GM18867 (cell line): Measurements from ENCODE around the gene IQCH.
"Not testable (repeated sequence)": the region's sequence is repeated elsewhere in the genome, so short reads cannot be mapped to it uniquely, and the experiment has no call there.

Experiments
- ATAC-seq: cut with Tn5 transposase; IDR thresholded peaks from one replicate; pipeline ENCODE4 v1.9.1; 2021; ENCODE audit warnings: mild to moderate bottlenecking, moderate library complexity; ENCODE audit not compliant: unreplicated experiment

The IQCH gene

DNA sequence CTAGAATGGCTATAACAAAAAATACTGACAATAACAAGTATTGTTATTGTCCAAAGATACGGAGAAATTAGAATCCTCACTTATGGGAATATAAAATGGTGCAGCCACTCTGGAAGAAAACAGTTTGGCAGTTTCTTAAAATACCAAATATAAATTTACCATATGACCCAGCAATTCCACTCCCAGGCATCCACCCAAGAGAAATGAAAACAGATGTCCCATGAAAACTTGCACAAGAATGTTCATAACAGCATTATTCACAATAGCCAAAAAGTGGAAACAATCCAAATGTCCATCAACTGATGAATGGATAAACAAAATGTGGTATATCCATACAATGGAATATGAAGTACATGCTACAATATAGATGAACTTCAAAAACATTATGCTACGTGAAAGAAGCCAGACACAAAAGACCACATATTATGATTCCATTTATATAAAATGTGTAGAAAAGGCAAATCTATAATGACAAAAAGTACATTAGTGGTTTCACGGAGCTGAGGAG is 9.6 kb upstream of the IQCH start:
- no peak for ATAC-seq

DNA sequence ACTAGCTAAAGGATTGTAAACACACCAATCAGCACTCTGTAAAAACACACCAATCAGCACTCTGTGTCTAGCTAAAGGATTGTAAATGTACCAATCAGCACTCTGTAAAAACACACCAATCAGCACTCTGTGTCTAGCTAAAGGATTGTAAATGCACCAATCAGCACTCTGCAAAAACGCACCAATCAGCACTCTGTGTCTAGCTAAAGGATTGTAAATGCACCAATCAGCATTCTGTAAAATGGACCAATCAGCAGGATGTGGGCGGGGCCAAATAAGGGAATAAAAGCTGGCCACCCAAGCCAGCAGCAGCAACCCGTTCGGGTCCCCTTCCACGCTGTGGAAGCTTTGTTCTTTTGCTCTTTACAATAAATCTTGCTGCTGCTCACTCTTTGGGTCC is 8.0 kb upstream of the IQCH start:
- not testable (repeated sequence) for ATAC-seq

DNA sequence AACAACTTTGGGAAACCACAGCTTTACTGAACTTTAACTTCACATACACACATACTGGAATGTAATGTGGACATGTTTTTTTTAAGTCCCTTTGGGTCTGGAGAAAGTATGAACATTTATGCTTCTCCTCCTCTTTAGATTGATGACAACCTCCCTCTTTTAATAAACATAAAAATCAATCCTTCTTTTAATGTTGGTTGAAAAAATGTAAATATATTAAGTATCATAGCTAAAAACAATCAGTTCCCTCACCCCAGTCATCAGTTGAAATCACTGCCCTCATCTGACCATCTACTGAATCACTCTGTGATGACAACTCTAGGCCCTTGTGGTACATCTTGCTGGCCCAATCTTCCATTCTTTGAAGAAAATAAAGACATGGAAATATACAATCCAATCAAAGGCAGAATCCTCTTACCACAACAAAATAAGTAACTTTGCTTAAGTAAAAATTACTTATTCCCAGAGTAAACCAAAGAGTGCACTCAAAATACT is 6.5 kb upstream of the IQCH start:
- no peak for ATAC-seq

DNA sequence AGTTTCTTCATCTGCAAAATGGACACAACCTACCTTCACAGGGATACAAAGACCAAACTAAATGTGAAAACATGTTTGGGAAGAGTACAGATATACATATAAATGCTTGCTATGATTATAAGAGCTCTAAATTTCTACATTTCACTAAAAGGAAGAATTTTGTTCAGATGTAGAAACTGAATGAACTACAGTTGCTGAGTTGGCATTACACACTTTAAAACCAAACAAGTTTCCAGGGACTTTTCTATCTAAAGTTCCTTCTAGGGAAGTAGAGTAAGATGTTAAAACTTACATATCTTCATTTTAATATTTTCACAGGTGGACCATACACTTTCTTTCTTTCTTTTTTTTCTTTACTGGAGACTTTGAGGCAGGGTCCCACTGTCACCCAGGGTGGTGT is 4.8 kb upstream of the IQCH start:
- no peak for ATAC-seq

DNA sequence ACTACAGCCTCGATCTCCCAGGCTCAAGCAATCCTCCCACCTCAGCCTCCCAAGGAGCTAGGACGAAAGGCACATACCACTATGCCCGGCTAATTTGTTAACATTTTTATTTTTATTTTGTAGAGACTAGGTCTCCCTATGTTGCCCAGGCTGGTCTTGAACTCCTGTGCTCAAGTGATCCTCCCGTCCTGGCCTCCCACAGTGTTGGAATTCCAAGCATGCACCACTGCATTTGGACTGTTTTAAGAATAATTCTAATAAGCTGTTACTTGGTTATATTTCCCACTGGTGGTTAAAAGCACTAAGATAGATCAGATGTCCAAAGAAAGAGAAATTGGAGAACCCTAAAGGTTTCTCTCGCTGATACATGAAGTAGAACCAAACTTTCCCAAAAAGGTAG is 3.3 kb upstream of the IQCH start:
- ATAC-seq = no peak

DNA sequence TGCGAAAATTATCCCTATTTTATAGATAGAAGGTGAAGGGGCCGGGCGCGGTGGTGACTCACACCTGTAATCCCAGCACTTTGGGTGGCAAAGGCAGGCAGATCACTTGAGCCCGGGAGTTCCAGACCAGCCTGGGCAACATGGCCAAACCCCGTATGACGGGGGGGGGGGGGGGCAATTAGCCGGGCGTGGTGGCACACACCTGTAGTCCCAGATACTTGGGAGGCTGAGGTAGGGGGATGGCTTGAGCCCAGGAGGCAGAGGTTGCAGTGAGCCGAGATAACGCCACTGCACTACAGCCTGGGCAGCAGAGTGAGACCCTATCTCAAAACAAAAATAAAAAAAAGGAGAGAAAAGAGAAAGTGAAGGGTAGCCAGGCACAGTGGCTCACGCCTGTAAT is 1.5 kb upstream of the IQCH start:
- ATAC-seq = no peak

DNA sequence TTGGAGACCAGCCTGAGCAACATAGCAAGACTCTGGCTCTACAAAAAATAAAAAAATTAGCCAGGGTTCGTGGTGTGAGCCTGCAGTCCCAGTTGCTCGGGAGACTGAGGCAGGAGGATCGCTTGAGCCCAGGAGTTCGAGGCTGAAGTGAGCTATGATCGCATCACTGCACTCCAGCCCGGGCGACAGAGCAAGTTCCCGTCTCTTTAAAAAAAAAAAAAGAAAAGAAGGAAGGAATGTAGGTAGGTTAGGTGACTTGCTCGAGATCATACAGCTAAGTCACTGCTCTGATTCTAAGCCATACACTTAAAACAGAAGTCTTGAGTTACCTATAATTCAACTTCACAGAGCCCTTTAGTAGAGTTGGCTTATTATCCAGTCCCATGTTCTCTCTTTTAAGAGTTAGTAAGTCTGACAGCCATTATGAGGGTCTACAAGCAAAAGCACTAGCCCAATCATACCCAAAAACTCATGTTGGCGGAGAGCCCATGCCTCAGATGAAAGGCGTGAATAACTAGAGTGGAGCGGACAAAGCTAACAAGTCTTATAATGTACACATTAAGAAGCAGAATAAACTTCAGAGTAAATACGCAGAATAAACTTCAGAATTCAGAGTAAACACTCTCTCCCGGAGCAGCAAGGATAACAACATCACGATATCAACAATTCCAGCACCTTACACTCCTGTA is 893 bp upstream of the IQCH start:
- ATAC-seq = no peak

DNA sequence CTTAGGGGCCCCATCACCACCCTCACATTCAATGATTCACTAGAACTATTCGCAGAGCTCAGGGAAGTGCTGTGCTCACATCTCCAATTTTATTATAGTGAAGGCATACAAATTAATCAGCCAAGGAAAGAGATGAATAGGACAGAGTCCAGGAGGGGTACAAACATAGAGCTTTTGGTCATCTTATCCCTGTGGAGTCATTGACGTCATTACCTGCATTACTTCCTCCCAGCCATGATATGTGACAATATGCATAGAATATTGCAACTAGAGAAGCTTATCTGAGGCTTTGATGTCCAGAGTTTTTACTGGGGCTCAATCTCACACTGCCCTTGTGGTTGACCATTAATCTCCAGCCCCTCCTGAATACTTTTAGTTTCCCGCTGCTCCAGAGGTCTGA is 1.5 kb downstream of the IQCH start:
- ATAC-seq = no peak

DNA sequence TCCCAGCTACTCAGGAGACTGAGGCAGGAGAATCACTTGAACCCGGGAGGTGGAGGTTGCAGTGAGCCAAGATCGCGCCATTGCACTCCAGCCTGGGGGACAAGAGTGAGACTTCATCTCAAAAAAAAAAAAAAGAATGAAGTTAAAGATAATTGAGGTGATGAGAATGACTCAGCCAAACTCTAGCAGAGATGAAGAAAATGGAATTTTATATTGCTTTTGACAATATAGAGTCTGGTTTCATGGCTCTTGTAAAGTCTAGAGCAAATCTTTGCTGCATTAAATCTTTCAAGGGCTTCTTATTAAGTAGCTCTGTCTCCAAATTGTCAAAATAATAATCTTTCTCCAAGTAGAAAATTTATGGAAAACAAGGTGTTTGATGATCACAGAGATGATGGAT is 3.8 kb downstream of the IQCH start:
- ATAC-seq = not testable (repeated sequence)

DNA sequence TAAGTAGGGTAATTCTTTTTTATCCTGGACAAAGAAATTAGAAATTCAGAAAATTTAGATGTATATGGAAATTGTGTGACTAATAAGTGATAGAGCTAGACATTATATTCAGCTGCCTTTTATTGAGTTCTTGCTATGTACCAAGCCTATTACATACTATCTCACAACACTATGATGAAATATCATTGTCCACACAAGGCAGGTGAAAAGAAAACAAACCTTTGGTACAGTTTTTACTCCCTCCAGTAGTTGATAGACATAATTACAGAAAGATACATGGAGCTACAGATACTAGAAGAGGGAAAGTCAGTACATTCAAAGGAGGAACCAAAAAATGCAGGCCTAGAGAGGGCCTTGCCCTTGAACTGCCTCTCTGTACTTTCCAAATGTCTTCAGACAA is 4.8 kb downstream of the IQCH start:
- no peak for ATAC-seq

DNA sequence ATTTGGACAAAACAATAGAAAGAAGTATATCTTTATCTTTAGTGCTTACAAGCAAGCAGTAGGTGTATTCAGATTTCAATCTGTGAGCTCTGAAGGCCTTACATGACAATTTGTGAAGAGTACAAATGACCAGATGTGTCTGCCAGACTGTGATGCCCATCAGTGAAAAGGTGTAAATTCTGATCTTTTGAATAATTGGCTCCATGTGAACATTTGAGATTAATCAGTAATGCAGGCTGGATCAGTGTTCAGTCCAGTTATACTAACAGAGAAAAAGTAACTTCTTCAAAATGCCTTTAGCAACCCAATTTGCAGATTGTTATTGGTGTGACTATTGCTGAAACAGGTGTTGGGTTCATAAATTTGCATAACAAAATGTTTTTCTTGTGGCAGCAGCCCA is 5.2 kb downstream of the IQCH start:
- no peak for ATAC-seq

DNA sequence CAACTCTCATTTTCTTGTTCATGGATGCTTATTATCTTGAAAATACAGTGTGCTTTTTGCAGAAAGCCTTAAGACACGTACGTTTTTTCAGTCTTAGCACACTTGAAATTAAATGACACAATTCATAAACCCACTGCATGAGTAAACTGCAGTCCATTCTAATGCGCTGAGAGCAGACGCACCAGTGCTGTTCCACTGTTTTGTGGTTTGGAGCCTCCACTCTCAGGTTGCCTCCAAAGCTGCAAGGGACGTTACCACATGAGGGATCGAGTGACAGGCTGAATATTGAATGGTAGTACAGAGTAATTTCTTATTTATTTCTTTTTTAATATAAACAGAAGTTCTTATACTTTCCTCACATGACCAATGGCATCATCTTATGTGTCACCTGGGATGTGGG is 12.3 kb downstream of the IQCH start:
- ATAC-seq = no peak

DNA sequence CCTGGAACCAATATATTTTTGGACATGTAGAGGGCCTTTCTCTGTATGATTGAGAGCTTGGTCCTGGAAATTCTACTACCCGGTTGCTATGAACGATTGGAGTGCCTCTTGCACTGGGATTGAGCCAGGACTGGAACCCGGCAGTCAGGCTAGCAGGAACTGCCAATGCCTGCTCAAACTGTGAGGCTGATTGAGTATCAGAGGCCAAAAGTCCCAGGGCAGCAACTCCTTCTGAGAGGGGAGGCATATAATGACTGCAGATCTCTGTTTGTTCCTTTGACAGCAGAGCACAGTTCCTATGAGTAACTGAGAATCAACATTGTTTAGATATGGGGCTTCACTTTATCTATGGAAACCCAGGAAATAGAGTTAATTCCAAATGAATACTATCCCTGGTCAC is 12.9 kb downstream of the IQCH start:
- no peak for ATAC-seq

DNA sequence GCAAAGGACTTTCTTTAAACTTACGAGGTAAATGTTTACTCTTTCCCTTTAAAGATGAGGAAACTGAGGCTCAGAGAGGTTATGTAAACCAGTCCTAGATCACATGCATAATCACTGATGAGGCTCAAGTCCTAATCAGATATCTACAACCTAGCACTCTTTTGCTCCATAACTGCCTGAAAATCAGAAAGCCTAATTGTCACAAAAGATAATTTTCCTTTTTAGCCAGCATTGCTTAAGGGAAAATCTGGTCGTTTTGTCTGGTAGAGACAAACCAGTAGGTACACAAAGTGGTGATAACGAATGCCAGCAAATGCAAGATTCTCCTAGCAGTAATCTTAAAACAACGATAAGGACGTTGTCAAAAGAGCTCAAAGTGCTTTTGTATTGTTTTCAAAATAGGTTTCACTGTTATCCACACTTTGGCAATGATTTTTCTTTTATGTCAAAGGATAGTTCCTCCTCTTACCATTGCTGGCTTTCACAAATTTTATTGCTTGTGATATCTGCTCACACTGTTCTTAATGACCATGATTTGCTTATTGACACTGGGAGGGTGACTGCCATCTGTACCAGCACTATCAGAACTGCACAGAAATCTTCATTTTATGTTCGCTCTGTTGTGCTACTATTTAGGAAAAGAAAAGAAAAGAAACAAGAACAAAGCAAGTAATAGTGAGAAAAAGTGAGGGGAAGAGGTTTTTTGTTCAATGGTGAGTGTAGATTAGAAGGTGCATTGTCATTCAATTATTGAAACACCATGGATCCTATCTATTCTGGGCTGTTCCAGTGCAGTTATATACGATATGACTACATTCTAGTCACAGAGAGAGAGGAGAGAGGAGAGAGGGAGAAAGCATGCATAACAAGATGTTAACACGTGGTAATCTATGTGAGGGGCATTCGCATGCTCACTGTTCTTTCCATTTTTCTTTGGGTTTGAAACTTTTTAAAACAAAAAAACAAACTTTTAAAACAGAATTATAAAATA is 13.7 kb downstream of the IQCH start:
- ATAC-seq = no peak

DNA sequence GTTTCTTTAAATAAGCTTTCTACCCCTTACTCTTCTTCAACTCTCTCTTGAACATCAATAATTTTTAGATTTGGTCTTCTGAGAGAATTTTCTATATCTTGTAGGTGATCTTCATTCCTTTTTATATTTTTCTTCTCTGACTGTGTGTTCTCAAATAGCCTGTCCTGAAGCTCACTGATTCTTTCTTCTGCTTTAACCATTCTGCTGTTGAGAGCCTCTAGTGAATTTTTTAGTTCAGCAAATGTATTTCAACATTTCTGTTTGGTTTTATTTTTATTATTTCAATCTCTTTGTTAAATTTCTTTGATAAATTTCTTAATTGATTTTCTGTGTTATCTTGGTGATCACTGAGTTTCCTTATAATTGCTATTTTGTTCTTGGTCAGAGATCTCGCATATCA is 19.6 kb downstream of the IQCH start:
- ATAC-seq = no peak

DNA sequence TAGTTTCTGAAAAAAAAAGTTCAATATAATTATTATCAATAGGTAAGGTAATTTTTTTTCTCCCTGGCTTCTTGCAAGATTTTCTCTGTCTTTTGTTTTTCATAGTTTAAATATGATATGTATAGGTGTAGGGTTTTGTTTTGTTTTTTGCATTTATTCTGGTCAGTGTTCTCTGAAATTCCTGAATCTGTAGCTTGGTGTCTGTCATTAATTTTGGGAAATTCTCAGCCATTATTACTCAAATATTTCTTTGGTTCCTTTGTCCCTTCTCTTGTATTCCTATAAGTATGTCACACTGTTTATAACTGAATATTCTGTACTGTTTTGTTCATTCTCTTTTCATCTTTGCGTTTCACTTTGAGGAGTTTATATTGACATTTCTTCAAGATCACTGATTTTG is 22.1 kb downstream of the IQCH start:
- ATAC-seq = no peak

DNA sequence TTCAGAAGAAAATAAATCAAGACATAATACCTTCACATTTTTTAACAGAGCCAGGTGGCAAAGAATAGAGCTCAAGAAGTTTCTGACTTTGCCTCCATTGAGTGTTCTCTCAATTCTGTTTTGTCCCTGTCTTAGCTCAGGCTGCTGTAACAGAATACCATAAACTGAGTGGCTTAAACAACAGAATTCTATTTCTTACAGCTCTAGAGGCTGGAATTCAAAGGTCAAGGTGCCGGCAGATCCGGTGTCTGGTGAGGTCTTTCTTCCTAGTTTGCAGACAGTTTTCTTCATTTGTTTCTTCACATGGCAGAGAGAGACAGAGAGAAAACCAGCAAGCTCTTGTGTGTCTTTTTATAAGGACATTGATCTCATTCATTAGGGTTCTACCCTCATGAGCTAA is 25.6 kb downstream of the IQCH start:
- ATAC-seq = no peak

DNA sequence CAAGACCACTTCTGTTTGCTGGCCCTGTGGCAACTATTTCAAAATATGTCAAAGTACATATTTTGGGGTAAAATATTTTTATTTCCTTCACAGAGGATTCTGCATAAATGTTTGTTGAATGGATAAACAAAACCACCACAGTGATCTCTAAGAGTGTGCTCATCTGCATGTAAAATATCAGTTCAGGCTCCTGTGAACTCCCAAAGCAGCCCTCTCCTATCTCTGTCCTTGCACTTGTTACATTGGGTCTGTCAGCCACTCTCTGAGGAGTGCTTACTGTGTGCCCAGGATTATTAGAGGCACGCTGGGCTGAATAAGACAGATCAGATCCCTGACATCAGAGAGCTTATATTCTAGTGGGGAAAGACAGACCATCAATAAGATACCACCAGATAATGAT is 27.1 kb downstream of the IQCH start:
- ATAC-seq = no peak

DNA sequence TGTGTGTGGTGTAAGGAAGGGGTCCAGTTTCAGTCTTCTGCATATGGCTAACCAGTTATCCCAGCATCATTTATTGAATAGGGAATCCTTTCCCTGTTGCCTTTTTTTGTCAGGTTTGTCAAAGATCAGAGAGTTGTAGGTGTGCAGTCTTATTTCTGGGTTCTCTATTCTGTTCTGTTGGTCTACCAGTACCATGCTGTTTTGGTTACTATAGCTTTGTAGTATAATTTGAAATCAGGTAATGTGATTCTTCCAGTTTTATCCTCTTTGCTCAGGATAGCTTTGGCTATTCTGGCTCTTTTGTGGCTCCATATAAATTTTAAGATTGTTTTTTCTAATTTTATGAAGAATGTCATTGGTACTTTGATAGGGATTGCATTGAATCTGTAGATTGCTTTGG is 31.0 kb downstream of the IQCH start:
- ATAC-seq = not testable (repeated sequence)

DNA sequence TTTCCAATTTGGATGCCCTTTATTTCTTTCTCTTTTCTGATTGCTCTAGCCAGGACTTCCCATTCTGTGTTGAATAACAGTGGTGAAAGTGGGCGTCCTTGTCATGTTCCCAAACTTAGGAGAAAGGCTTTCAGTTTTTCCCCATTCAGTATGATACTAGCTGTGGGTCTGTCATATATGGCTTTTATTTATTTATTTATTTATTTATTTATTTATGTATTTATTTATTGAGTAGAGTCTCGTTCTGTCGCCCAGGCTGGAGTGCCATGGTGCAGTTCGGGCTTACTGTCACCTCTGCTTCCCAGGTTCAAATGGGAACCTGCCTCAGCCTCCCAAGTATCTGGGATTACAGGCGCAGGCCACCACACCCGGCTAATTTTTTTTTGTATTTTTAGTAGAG is 31.8 kb downstream of the IQCH start:
- ATAC-seq = not testable (repeated sequence)

DNA sequence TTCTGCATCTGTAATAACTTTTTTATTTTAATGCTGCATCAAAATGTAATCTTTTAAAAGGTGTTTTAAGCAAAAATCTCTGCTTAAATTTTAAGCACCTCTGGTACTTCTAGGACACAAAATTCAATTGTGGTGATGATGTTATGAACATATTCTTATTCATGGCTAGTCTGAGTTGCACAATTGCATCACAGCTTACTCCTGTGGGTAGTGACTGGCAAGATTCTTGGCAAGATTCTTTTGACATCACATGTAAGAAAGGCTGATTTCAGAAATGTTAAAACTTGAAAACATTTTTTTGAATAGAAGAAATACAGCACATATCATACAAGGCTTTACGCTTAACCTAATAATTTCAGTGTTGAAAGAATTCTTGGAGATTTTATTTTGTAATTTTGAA is 35.7 kb downstream of the IQCH start:
- no peak for ATAC-seq

DNA sequence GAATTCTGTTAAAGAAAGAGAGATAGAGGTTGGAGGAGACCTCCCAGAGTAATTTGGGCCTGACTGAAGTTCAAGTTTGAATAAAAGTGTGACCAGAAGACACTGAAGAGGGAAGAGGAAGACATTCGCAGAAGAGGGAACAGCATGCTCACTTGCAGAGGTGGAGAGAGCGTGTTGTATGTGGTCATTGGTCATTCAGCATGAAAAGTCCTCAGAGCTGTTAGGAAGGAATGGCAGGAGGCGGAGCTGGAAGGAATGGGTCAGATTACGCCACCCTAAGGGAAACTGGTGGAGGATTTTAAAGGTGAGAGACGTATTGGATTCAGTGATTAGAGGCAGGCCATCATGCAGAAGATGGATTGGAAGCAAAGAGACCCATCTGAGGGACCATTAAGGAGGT is 41.6 kb downstream of the IQCH start:
- no peak for ATAC-seq
